ENCODE measurements around the gene RLBP1. TPM values are rescaled to one million over a fixed set of nuclear protein-coding genes. Genes with fewer than 3 reads are reported as not detected.

RLBP1 gene
- total RNA-seq, 1 experiment from 2014 or later: not detected

GRCh38 chr15:89165677-89166076 is 55.7 kb downstream of the RLBP1 start:
- H3K27me3 ChIP-seq (replicated peaks; ENCODE audit: control insufficient read depth, insufficient read depth, low read length): no peaks in the 10 kb centered on the region
- ChIA-PET CTCF (no interaction called here), POLR2A (no interaction called here)
- no peak overlapping the region for H3K4me3 ChIP-seq (ENCODE audit: low read depth, low read length)
- Mint-ChIP-seq H3K27me3 (ENCODE audit: insufficient read depth, unreplicated experiment) (no peaks in the 10 kb centered on the region), H3K27ac (ENCODE audit: unreplicated experiment) (no peak overlapping the region), H3K4me1 (ENCODE audit: low read depth, unreplicated experiment) (peaks cover 17% of the 10 kb centered on the region), H3K36me3 (ENCODE audit: insufficient read depth, unreplicated experiment) (no peaks in the 10 kb centered on the region), H3K9me3 (ENCODE audit: unreplicated experiment) (no peaks in the 10 kb centered on the region), H3K4me3 (ENCODE audit: unreplicated experiment) (no peak overlapping the region)
- TF ChIP-seq CTCF (IDR thresholded peaks at IDR 0.05; ENCODE audit: insufficient read depth in 1 of 2, low read depth in 1 of 2, low read length in 1 of 2, severe bottlenecking in 1 of 2, unreplicated experiment in 1 of 2): no peak
- DNase-seq: no peak
- H3K36me3 ChIP-seq (ENCODE audit: control insufficient read depth, insufficient read depth, low read length): no peaks in the 10 kb centered on the region
- H3K9me3 ChIP-seq: no peaks in the 10 kb centered on the region
- intact Hi-C loops (cut with micrococcal nuclease; ENCODE audit: unreplicated experiment): no loop called here
- peaks cover 32% of the 10 kb centered on the region for H3K4me1 ChIP-seq
- BruUV-seq (replicated peaks): no TSS peak

- ChIA-PET POLR2A (interaction anchor here (0.5 kb wide), 1 partner anchor 175 kb away, joined by 3 read pairs; no protein-coding TSS in a partner anchor), CTCF (interaction anchor here (0.7 to 1.3 kb wide), 7 partner anchors 13 to 131 kb away, joined by 3 to 7 read pairs (median 3); partner anchors contain the start of gene ABHD2)
- Mint-ChIP-seq H3K27ac (ENCODE audit: unreplicated experiment) (no peak overlapping the region), H3K27me3 (ENCODE audit: insufficient read depth, unreplicated experiment) (no peaks in the 10 kb centered on the region), H3K4me3 (ENCODE audit: unreplicated experiment) (peak overlapping the region; percentile 31), H3K4me1 (ENCODE audit: low read depth, unreplicated experiment) (peaks cover 17% of the 10 kb centered on the region), H3K9me3 (ENCODE audit: unreplicated experiment) (no peaks in the 10 kb centered on the region), H3K36me3 (ENCODE audit: insufficient read depth, unreplicated experiment) (no peaks in the 10 kb centered on the region)
- no peaks in the 10 kb centered on the region for H3K27me3 ChIP-seq (replicated peaks; ENCODE audit: control insufficient read depth, insufficient read depth, low read length)
- no peak overlapping the region for H3K4me3 ChIP-seq (ENCODE audit: low read depth, low read length)
- peak in 1 of 2 experiments; percentile 30 for DNase-seq
- intact Hi-C loops (cut with micrococcal nuclease; ENCODE audit: unreplicated experiment): loop anchor here (1.0 kb wide), 1 partner anchor 43 kb away; no protein-coding TSS in a partner anchor
- H3K9me3 ChIP-seq: no peaks in the 10 kb centered on the region
- no peak for TF ChIP-seq CTCF (IDR thresholded peaks at IDR 0.05; ENCODE audit: insufficient read depth in 1 of 2, low read depth in 1 of 2, low read length in 1 of 2, severe bottlenecking in 1 of 2, unreplicated experiment in 1 of 2)
- peaks cover 32% of the 10 kb centered on the region for H3K4me1 ChIP-seq
- no peaks in the 10 kb centered on the region for H3K36me3 ChIP-seq (ENCODE audit: control insufficient read depth, insufficient read depth, low read length)
- BruUV-seq (replicated peaks): no TSS peak
Observed at GRCh38 chr15:89164712-89165211, 56.6 kb downstream of the RLBP1 start.

GRCh38 chr15:89163271-89164055 is 57.9 kb downstream of the RLBP1 start:
- POLR2A ChIA-PET: no interaction called here
- Mint-ChIP-seq H3K36me3 (ENCODE audit: insufficient read depth, unreplicated experiment) (no peaks in the 10 kb centered on the region), H3K9me3 (ENCODE audit: unreplicated experiment) (no peaks in the 10 kb centered on the region), H3K4me1 (ENCODE audit: low read depth, unreplicated experiment) (peaks cover 17% of the 10 kb centered on the region), H3K4me3 (ENCODE audit: unreplicated experiment) (no peak overlapping the region), H3K27me3 (ENCODE audit: insufficient read depth, unreplicated experiment) (no peaks in the 10 kb centered on the region), H3K27ac (ENCODE audit: unreplicated experiment) (no peak overlapping the region)
- no peaks in the 10 kb centered on the region for H3K9me3 ChIP-seq
- DNase-seq: no peak
- H3K4me3 ChIP-seq (ENCODE audit: low read depth, low read length): no peak overlapping the region
- peaks cover 32% of the 10 kb centered on the region for H3K4me1 ChIP-seq
- BruUV-seq (replicated peaks): no TSS peak
- H3K27me3 ChIP-seq (replicated peaks; ENCODE audit: control insufficient read depth, insufficient read depth, low read length): no peaks in the 10 kb centered on the region
- H3K36me3 ChIP-seq (ENCODE audit: control insufficient read depth, insufficient read depth, low read length): no peaks in the 10 kb centered on the region
- CTCF ChIA-PET: no interaction called here
- intact Hi-C loops (cut with micrococcal nuclease; ENCODE audit: unreplicated experiment): loop anchor here (1.0 kb wide), 1 partner anchor 42 kb away; no protein-coding TSS in a partner anchor
- TF ChIP-seq CTCF (IDR thresholded peaks at IDR 0.05; ENCODE audit: insufficient read depth in 1 of 2, low read depth in 1 of 2, low read length in 1 of 2, severe bottlenecking in 1 of 2, unreplicated experiment in 1 of 2): no peak

Data from Caco-2 (cell line).